Stimulated activated CD8-positive, alpha-beta memory T cell treated with anti-CD3 and anti-CD28 coated beads, Interleukin-2, amount 100 ng/mL, for 48 hours (primary cell): ENCODE data around the gene ROS1.

Source experiments
- DNase-seq, 2 donors: peaks; one replicate each; pipeline ENCODE4 v3.0.0-alpha.2; 2020; ENCODE audit warnings: low read depth in 2 of 2

The ROS1 gene

DNA sequence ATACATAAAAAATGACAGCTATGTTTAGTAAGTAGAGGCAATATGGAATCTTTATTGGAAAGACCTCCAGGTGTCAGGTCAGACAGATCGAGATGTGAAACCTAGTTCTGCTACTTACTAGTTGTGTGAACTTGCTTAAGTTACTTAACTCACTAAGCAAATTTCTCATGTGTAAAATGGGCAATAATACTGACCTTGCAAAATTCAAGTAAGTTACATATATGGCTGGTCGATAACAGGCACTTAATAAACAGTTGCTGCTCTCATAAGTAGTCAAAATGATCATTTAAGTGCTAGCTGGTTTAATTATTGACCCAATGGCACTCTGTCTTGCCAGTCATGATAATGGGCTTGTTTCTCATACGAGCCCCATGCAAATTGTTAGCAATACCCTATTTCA lies 114.4 kb downstream of the ROS1 start:
- DNase-seq = no peak

DNA sequence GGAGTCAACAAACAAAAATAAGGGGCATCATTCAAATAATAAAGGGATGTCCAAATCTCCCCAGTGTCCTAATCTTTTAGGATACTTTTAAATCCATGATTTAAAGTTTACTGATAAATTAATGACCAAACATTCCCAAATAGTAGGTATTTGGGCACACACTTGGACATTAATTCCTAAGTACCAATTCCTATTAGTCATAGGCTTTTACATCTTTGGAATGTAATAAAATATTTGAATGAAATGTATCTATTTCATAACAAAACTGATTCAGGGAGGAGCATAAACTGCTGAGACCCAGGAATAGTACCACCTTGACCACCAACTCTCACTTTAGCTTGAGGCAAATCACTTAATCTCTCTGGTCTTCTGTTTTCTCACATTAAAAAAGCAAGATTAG lies 116.1 kb downstream of the ROS1 start:
- no peak for DNase-seq

DNA sequence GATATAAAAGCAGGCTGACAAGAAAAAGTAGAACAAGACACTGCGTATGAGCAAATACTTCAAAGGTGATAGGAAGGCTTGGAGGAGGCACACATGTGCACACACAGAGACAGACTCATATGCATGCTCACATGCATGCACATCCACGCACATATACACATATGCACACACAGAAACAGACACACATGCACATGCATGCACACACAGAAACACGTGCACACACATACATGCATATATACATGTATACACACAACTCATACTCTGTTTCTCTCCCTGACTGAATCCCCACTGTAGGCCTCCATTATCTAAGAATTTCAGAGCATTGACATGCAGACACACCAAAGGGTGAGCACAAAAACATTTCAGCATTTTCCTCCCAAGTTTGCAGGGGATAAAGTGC lies 116.7 kb downstream of the ROS1 start:
- DNase-seq = no peak

DNA sequence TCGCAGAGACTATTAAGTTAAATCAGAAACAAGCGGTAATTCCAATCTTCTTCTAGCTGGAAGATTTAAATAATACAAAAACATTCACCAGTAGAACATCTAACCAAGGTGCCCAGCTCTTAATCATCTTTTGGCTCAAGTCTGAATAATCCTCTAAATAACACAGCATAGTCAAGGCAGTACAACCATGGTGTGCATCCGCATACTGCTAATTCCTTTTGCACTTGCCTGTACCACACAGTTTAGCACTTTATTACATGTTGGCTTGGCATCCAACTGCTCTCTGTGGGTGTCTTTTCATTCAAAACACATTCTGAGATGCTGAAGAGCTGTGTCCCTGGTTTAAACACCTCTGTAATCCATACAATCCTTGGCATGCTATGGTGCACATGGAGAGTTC lies 118.1 kb downstream of the ROS1 start:
- no peak for DNase-seq

DNA sequence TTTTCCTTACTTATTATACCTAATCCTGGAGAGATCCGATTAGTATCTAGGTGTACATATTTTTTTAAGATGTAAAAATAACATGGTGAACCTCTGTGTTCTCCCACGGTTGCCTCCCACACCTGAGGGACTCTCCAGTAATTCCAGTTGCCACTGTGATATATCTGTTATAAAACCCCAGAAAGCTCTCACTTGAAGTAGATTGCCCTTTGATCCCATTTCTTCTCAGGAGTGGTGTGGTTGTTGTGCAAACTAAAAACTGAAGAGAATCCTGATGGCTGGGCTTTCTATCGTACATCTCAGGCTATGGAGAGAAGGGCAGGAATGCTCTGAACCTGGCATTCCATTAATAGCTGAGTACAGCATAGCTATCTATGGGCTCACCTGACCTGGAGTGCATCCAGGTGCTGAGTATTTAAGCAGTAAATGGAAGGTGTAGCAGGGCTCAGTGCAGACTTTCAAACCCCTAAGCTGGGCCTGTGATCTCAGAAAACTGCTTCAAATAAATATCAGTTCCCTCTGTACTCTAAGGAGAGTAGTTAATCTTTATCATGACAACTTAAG lies 119.4 kb downstream of the ROS1 start:
- DNase-seq = no peak

DNA sequence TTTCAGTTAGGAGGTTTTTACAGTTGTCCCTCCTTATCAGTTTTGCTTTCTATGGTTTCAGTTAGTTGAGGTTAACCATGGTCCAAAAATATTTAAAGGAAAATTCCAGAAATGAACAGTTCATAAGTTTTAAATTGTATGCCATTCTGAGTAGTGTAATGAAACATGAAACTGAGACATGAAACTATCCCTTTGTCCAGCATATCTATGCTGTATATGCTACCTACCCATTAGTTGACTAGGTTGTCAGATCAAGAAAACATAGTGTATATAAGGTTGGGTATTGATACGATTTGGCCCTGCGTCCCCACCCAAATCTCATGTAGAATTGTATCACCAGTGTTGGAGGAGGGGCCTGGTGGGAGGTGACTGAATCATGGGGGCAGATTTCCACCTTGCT lies 121.3 kb downstream of the ROS1 start:
- no peak for DNase-seq

DNA sequence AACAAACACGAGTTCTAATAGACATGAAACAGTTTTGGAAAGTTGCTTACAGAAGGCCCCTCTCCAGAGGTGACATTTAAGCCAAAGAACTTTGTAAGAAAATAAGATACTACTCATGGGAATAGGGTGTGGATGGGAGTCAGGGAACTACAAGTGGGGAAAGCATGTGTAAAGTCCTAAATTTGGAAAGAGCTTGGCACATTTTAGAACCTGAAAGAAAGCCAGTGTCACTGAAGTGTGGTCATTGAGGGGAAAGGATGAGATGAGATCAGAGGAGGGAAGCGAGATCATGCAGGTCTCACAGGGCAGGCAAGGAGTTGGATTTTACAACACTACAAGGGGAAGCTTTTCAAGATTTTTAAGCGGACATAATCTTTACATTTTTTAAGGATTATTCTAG lies 122.4 kb downstream of the ROS1 start:
- DNase-seq = no peak

DNA sequence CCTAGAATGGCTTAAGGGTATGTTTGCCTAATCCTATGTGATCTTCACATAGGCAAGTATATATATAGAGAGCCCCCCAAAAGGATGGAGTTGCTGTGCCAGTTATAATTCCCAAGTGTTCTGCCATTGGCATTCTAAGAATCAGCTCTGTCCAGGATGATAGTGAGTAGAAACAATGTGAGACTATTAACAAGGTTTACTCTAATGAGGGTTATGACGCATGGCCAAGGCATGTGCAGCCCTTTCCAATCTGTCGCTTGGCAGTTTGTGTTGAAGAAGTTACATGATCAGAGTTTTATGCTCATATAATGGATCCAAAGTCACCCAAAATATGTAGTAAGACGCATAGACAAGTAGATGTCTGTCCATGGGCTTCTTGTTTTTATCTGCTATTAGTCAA lies 126.8 kb downstream of the ROS1 start:
- DNase-seq = no peak

DNA sequence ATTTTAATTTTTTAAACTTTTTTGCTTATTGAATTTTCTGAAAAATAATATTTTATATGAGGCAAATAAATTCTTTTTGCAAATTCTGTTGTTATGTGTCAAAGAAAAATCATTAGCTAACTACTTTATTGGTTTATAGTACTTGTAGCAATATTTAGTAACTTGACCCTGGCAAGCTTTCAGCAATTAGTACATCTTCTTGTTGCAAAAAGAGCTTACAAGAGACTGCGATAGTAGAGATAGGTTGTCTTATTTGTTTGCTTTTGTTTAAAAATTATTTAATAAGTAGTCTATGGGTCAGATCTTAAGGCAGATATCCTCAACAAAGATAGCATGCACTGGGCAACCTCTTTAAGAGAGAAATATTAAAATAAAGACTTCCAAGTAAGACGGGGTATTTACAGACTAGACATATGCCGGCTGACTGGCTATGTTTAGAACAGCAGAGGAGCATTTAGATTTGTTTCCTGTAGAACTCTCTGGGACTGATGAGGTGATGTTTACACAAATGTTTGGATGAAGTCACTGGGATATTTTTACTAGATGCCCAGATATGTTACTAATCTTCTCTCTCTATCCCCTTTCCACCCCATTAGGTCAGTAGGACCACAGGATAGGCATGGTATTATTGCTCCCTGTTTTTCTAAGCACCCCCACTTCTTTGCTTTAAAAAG lies 135.4 kb downstream of the ROS1 start:
- DNase-seq = no peak

DNA sequence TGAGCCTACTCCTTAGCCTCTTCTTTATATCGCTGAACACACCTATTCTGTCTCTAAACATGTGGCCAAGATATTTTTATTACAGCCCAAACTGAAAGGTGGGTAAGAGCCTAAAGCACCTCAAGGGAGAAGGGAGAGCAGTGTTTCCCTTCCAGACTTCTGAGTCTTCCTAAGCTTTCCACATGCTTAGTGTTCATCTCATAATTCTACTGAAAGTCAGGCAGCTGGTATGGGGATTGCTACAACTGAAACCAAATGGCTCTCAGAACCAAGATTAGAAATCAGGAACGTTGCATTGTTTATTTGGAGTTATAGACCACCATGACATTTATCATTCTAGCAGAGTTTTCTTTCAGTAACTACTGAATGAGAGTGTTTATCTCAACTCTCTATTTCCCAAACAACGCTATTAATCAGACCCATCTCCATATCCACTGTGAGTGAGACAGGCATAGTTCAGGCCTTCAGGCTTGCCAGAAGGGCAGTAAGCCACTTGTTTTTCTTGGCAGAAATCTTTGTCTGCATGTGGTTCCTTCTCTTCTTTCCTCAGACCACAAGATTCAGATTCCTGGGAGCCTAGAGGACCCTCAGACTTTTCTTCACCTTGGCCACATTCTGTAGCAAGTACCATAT lies 137.5 kb downstream of the ROS1 start:
- no peak for DNase-seq

DNA sequence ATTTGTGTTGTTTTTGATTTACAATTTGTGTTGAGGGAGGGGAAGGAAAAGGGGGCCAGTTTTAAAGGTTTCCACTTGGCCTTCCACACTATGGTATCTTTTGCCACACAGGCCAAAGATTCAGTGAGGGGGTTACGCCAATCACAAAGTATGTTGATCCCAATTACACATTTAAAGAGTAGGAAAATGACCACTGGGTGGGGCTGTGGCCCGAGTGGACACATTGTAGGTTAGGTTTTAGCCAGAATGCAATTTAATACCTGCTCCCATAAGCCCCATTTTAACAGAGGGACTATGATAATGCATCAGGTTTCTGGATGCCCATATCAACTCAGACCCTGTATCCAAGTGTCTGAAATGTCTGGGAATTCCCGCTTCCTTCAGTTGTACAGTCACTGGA lies 144.8 kb downstream of the ROS1 start:
- no peak for DNase-seq

DNA sequence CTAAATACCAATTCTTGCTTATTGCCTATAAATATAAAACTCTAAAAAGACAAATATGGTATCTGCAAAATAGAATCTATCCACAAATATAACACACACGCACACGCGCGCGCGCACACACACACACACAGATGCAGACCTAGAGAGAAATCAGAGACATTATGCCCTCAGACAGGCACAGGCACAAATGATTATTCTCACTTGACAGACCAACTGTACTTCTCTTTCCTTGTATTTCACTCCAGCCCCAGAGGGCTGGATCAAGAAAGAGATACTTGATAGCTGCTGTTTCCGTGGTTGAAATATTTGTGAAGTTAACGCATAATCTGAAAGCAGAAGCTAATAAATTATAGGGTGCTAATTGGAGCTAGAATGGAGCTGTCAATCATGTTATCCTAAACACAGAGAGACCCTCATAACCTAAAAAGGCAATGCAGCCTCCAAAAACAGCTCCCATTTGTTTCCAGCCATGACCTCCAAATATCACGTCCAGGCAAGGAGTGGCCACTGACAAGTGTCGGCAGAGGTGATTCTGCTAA lies 148.9 kb downstream of the ROS1 start:
- no peak for DNase-seq

DNA sequence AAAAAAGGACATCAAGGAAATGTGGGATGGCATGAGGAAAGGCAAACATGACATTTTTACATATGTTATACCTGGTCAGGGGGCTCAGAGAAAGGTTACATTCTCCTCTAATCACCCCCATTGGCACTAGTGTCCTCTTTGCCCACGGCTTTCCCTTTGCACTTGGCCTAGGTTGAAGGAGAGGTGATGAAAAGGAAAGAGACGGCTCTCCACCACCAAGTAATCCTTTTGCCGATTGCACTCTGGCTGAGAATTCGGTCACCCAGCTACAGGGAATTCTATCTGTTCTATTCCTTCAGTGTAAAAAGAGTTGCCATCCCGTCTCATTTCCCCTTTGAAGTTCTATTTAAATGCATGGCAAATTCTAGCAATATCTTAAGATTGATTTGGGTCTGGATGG lies 150.0 kb downstream of the ROS1 start:
- no peak for DNase-seq

DNA sequence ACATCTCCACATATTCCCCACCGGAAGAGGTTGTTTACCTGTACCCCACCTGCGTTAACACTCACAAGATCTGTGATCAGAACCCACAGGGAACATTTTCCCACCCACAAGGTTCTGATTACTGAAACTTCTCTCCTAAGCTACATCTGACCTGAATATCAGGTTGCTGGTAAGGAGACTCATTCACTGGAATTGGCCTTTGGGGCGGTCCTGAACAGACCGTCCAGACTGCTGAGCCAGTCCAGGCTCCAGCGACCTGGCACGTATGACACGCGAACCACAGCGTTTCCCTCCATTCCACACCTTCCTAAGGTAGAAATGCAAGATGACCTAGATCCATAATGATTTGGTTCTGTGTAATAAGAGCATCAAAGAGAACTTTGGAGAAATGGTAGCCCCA lies 150.5 kb downstream of the ROS1 start:
- DNase-seq = no peak

DNA sequence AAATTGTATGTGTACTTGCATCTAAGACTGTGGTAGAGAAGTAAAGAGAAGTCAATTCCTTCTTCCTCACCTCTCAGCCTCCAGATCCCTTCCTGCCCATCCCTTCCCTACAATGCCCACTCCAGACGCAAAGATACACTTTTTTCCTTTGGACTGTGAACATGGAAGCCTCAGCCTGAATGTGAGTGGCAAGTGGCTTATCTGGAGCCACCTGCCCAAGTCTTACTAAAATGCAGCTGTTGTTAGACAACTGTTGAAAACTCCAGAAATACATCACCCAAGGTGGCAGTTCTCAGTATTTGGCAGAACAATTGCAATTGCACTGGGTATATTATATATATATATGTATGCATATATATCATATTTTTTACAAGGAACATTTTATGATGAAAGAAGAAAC lies 152.9 kb downstream of the ROS1 start:
- no peak for DNase-seq

DNA sequence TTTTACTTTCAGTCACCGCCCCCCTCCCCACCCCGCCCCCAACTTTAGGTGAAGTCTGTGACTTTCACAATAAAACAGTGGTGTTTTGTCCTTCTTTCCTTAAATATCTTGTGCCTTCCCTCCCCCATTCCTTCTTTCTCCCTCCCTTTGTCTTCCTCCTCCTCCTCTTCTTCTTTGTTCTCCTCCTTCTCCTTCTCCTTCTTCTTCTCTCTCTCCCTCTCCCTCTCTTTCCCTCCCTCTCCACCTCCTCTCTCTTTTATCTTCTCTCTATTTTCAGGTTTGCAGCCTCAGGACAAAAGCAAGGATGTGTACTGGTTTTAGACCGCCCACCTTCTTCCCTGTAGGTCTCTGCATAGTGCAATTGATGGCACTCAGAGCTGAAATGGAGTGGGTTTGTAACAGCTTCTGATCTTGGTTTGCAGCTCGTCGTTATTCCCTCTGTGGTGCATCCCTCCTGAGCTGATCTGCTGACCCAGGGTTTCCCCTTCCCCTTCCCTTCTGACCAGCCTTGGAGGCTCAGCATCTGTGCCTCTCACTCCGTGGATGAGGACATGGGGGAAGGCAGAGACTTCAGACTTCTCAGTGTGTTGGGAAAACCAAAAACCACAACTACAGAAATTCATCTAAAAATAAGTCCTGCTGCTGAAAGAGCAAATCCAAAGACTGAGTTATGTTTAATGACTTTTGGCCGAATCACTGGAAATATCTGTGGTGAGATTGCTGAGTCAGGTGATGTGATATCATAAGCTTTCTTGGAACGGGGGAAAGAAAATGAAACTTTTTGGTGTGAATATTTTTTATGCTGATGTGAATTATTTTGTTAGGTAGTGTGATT lies 153.5 kb downstream of the ROS1 start:
- DNase-seq = no peak

DNA sequence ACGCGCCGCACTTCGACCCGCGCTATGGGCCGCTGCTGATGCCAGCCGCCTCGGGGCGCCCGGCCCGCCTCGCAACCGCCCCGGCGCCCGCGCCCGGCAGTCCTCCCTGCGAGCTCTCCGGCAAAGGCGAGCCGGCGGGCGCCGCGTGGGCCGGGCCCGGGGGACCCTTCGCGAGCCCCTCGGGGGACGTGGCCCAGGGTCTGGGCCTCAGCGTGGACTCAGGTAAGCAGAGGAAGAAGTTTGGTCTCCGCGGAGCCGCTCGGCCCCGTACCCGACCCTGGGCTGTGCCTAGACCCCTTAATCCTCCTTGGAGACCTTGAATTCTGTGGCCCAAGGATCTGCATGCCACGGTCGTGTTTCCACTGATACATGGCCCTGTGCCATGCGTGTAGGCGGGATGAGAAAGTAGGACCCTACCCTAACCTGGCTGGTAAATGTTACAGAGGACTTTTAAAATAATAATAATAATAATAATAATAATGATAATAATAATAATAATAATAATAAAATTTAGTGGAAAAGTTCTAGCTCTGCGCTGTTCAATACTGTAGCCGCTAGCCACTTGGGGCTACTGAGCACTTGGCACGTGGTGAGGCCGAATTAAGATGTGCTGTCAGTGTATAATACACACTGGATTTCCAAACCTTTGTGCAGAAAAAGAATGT lies 154.8 kb downstream of the ROS1 start:
- DNase-seq = no peak

DNA sequence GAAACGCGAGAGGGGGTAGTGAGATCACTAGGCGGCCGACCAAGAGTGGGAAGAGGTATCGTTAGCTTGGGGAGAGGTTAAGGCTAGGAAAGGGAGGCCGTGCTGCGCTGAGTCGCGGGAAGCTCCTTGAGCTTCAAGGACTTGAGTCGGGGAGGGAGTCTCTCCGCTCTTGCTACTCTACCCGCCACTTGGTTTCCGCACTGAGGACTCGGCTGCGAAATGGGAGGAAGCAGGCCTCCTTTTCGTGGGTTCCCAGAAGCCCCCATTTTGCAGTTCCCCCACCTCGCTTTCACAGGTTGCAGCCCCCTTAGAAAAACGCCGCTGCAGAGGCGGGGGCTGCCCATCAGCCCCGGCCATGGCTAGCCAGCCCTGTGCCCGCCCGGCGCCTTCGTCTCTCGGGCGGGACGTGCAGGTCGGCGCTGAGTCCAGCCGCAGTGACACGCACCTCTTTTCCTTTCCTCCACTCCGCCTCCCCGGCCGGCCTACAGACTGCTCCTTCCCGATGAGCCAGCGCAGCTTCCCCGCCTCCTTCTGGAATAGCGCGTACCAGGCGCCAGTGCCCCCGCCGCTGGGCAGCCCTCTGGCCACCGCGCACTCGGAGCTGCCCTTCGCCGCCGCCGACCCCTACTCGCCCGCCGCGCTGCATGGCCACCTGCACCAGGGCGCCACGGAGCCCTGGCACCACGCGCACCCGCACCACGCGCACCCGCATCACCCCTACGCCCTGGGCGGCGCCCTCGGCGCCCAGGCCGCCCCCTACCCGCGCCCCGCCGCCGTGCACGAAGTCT lies 155.5 kb downstream of the ROS1 start:
- no peak for DNase-seq

DNA sequence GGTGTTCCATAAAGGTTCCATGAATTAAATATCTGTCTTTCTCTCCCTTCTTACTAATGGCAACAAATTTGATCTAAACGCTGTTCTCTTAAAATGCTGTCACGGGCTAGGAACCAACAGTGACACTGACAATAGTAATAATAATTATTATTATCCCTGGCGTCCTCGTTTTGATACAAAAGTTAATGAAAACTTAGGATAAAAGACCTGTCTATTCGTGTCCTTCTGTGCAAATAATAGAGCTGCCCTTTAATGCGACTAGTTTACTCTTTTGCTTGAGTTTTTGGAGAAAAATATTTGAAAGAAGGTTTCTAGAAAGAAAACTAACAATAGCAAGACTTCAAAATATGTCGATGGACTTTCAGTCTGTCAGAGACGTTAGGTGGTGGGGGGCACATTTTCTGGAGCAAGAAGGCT lies 156.1 kb downstream of the ROS1 start:
- DNase-seq = no peak

DNA sequence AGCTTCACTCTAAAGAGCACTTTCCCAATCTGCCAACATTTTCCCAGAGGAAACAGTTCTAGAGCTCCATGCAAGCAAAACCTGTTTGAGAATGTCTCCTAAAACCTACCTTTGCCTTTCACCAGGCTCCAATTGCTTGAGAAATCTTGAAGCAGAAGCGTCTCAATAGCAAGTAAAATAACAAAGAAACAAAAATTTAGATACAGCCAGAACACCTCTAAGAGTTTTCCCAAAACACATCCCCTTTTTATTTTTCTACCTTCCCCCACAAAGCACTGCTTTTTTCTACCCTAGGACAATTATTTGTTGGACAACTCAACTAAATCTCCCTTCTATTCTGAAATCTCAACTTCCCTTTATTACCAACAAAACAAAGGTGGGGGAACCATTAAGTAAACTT lies 156.8 kb downstream of the ROS1 start:
- no peak for DNase-seq
